GM12865 (cell line): Measurements from ENCODE around the gene PNRC1.
"Not testable (repeated sequence)": the region's sequence is repeated elsewhere in the genome, so short reads cannot be mapped to it uniquely, and the experiment has no call there.

Experiments
- DNase-seq: peaks from one replicate; pipeline ENCODE4 v3.0.0; 2010; ENCODE audit warnings: low read depth
- H3K4me3 ChIP-seq: 2 replicates; pipeline ENCODE4 v1.5.1; 2011; ENCODE audit warnings: mild to moderate bottlenecking, low read depth, low read length, control low read depth
- CTCF ChIP-seq: IDR thresholded peaks from 2 replicates; pipeline ENCODE4 v1.5.1; 2011; ENCODE audit warnings: low read length, control low read depth, low read depth, inconsistent platforms; ENCODE audit not compliant: insufficient read depth; ENCODE audit errors: missing control alignments

PNRC1 gene

GRCh38 chr6:89037141-89037900 lies 43.2 kb upstream of the PNRC1 start:
- TF ChIP-seq CTCF = no peak
- H3K4me3 ChIP-seq = no peak overlapping the region
- no peak for DNase-seq

DNA sequence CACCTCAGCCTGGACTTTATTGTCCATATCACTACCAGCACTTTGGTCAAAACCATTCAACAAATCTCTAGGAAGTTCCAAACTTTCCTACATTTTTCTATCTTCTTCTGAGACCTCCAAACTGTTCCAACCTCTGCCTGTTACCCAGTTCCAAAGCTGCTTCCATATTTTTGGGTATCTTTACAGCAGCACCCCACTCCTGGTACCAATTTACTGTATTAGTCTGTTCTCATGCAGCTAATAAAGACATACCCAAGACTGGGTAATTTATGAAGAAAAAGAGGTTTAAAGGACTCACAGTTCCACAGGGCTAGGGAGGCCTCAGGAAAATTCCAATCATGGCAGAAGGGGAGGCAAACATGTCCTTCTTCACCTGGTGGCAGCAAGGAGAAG lies 42.7 kb upstream of the PNRC1 start:
- H3K4me3 ChIP-seq, DNase-seq: not testable (repeated sequence)

DNA sequence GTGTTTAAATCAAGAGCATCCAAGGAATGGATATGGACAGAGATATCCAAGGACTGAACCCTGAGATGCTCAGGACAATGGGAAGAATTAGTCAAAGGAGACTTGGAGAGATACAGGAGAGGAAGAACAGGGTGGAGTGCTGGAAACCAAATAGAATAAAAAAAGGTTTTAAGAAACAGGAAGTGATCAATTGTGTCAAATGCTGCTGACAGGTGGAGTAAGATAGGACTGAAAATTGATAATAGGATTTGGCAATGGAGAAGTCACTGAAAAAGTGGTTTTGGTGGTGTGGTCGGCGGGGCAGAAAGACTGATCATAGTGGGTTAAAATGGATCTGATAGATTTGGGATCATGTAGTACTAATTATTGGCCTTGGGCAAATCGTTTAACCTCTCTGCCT lies 37.9 kb upstream of the PNRC1 start:
- H3K4me3 ChIP-seq = no peak overlapping the region
- DNase-seq = no peak
- no peak for TF ChIP-seq CTCF

GRCh38 chr6:89044328-89045010 lies 36.1 kb upstream of the PNRC1 start:
- DNase-seq = no peak
- no peak for TF ChIP-seq CTCF
- no peak overlapping the region for H3K4me3 ChIP-seq

DNA sequence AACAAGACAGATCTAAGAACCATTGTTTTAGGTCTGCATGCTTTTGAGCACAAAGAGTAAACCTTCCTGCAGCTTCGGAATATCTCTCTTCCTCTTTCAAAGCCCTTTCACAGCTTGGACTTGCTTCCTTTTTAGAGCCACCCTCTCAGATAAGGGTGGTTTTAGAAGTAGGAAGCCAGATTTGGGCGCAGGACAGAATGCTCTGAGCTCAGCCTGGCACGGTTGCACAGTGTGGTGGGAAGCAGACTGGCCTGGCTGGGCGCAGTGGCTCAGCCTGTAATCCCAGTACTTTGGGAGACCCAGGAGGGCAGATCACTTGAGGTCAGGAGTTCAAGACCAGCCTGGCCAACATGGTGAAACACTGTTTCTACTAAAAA lies 35.6 kb upstream of the PNRC1 start:
- no peak for TF ChIP-seq CTCF
- peak; percentile 13 for DNase-seq
- no peak overlapping the region for H3K4me3 ChIP-seq

- TF ChIP-seq CTCF = no peak
- DNase-seq = no peak
- H3K4me3 ChIP-seq = no peak overlapping the region
These were observed 35.0 kb upstream of the PNRC1 start for GRCh38 chr6:89045576-89045975.

- no peak overlapping the region for H3K4me3 ChIP-seq
- no peak for DNase-seq
- TF ChIP-seq CTCF = no peak
These were observed 33.1 kb upstream of the PNRC1 start for GRCh38 chr6:89047473-89047872.
